A673 (cell line): ENCODE data around the gene FMN2. TPM values are rescaled to one million over a fixed set of nuclear protein-coding genes. Genes with fewer than 3 reads are reported as not detected.

ENCODE experiments used
- BruUV-seq: library from RNA; stranded (reverse); fragments of 400-500 nt; replicated peaks from 2 replicates; lab custom pipeline; 2021; lab: Mats Ljungman, UMichigan
- CTCF ChIA-PET: fragments of 300-600 bp; sonication (Branson Sonifier 250); formaldehyde crosslinking; loops from one replicate; lab custom pipeline; 2022; ENCODE audit warnings: antibody characterized with exemption; lab: Charles Lee
- POLR2A ChIA-PET: fragments of 300-600 bp; sonication (Branson Sonifier 250); formaldehyde crosslinking; loops from one replicate; lab custom pipeline; 2022; ENCODE audit warnings: antibody characterized with exemption; ENCODE audit not compliant: low non-redundant PET; lab: Charles Lee
- DNase-seq: peaks from one replicate; pipeline ENCODE4 v3.0.0-alpha.2; 2015; ENCODE audit warnings: low spot score
- H3K27ac ChIP-seq: fragments of 200-600 bp; sonication (generic); 2 replicates; pipeline ENCODE4 v1.5.1; 2016; ENCODE audit warnings: mixed run types, low read depth, mild to moderate bottlenecking, mixed read lengths, antibody characterized with exemption, low read length; ENCODE audit not compliant: poor library complexity, severe bottlenecking
- H3K27me3 ChIP-seq: fragments of 200-600 bp; sonication (generic); replicated peaks from 2 replicates; pipeline ENCODE4 v1.6.1; 2017; ENCODE audit warnings: mixed run types, low read depth, mild to moderate bottlenecking, mixed read lengths, antibody characterized with exemption, low read length; ENCODE audit not compliant: insufficient read depth, poor library complexity
- H3K36me3 ChIP-seq: fragments of 200-600 bp; sonication (generic); 2 replicates; pipeline ENCODE4 v1.6.1; 2016; ENCODE audit warnings: mixed run types, mild to moderate bottlenecking, mixed read lengths, antibody characterized with exemption, low read length; ENCODE audit not compliant: insufficient read depth, poor library complexity, severe bottlenecking
- H3K4me1 ChIP-seq: fragments of 200-600 bp; sonication (generic); 2 replicates; pipeline ENCODE4 v1.6.1; 2017; ENCODE audit warnings: mixed run types, mild to moderate bottlenecking, mixed read lengths, antibody characterized with exemption, low read length; ENCODE audit not compliant: insufficient read depth, poor library complexity, severe bottlenecking
- H3K4me3 ChIP-seq: fragments of 200-600 bp; sonication (generic); 2 replicates; pipeline ENCODE4 v1.5.1; 2016; ENCODE audit warnings: low read depth, mixed run types, mild to moderate bottlenecking, mixed read lengths, low read length; ENCODE audit not compliant: poor library complexity, severe bottlenecking
- H3K9me3 ChIP-seq: fragments of 200-600 bp; sonication (generic); 2 replicates; pipeline ENCODE4 v1.6.1; 2016; ENCODE audit warnings: mixed run types, low read depth, mild to moderate bottlenecking, mixed read lengths, antibody characterized with exemption, low read length; ENCODE audit not compliant: poor library complexity, severe bottlenecking
- EZH2 ChIP-seq: fragments of 200-600 bp; sonication (generic); IDR thresholded peaks from 2 replicates; pipeline ENCODE4 v1.6.1; 2017; ENCODE audit warnings: borderline replicate concordance, low read depth, mild to moderate bottlenecking, mixed read lengths, antibody characterized with exemption, low read length; ENCODE audit not compliant: poor library complexity, severe bottlenecking
- intact Hi-C: fragments of 100-400 bp; cut with micrococcal nuclease; formaldehyde crosslinking; loops from one replicate; pipeline ENCODE4 v1.10.0; 2022; ENCODE audit not compliant: unreplicated experiment
- total RNA-seq: library from RNA; stranded (reverse); gene quantifications from 2 replicates; pipeline ENCODE4 v1.2.3, GENCODE V29; 2021
- TF ChIP-seq, protein P1 (sequence below): fragments of 300-800, 200-600 bp; sonication (generic); conservative IDR thresholded peaks from 2 replicates; pipeline ENCODE4 v1.5.1; 2017; ENCODE audit warnings: low read depth, mild to moderate bottlenecking, antibody characterized with exemption, low read length, moderate library complexity, mixed read lengths

Gene FMN2
- total RNA-seq, 1 experiment from 2014 or later, result not detected

DNA sequence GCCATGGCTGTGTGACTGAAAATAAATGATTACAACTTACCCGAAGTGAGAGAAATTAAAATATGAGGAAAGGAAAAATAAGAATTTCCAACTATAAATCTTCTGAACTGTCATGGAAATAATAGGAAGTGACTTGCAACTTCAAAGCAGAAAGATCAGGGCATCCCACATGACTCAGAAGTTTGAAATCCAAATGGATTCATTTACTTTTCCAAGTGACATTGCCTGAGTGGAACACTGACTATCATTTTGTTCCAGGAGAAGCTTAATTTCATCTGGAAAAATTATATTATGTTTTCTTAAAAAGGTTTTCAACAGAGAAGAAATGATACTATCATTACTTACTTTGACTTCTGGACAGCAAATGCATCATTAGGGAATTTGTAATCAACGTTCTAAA lies 409.4 kb downstream of the FMN2 start:
- Histone ChIP-seq H3K4me1 (no peaks in the 10 kb centered on the region), H3K9me3 (no peaks in the 10 kb centered on the region), H3K27me3 (peaks cover 15% of the 10 kb centered on the region), H3K27ac (no peak overlapping the region), H3K4me3 (no peak overlapping the region), H3K36me3 (no peaks in the 10 kb centered on the region)
- CTCF ChIA-PET, result no interaction called here
- DNase-seq, result no peak
- intact Hi-C loops, result no loop called here
- BruUV-seq, result no TSS peak
- POLR2A ChIA-PET, result no interaction called here
- TF ChIP-seq, protein P1, sequence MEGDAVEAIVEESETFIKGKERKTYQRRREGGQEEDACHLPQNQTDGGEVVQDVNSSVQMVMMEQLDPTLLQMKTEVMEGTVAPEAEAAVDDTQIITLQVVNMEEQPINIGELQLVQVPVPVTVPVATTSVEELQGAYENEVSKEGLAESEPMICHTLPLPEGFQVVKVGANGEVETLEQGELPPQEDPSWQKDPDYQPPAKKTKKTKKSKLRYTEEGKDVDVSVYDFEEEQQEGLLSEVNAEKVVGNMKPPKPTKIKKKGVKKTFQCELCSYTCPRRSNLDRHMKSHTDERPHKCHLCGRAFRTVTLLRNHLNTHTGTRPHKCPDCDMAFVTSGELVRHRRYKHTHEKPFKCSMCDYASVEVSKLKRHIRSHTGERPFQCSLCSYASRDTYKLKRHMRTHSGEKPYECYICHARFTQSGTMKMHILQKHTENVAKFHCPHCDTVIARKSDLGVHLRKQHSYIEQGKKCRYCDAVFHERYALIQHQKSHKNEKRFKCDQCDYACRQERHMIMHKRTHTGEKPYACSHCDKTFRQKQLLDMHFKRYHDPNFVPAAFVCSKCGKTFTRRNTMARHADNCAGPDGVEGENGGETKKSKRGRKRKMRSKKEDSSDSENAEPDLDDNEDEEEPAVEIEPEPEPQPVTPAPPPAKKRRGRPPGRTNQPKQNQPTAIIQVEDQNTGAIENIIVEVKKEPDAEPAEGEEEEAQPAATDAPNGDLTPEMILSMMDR, result no peak
- TF ChIP-seq EZH2, result no peak

DNA sequence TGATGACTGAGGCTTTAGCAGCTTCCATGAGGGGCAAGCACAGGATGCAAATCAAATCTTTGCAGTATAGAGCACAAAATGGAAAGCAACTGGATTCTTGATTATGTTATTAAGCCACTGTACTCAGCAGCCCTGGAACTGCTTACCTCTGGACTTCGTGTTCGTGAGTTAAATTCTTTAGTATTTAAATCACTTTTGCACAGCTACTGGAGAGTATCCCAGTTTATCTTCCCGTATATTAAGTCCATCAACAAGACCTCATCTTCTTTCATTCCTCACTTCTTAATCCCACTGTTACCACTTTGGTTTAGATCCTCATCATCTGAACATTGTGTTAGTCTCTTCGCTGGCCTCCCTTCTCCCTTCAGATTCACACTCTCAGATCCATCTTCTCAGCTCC lies 411.4 kb downstream of the FMN2 start:
- H3K36me3 ChIP-seq, result no peaks in the 10 kb centered on the region
- ChIA-PET CTCF (no interaction called here), POLR2A (no interaction called here)
- intact Hi-C loops, result no loop called here
- no peak for DNase-seq
- H3K27ac ChIP-seq, result no peak overlapping the region
- H3K9me3 ChIP-seq, result no peaks in the 10 kb centered on the region
- H3K4me1 ChIP-seq, result no peaks in the 10 kb centered on the region
- H3K4me3 ChIP-seq, result no peak overlapping the region
- H3K27me3 ChIP-seq, result peaks cover 24% of the 10 kb centered on the region
- BruUV-seq, result no TSS peak
- no peak for TF ChIP-seq EZH2
- TF ChIP-seq, protein P1, result no peak

DNA sequence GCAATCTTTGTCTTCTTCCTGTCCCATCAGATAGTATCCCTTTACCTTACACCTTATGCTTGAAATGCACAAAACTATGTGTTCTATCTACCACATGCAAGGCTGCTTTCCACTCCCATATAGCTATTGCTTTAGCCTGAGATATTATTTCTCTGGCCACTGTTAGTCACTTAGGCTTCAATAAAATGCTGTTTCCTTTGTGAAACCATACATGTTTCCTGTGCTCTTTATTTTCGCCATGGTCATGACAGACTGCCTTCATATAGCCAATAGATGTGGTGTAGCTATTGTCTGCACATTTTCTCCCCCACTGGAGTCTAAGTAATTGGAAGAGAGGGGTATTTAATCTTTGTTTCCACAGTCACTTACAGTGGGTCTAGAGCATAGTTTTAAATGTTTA lies 411.9 kb downstream of the FMN2 start:
- DNase-seq, result no peak
- TF ChIP-seq, protein P1, result no peak
- TF ChIP-seq EZH2, result no peak
- H3K36me3 ChIP-seq, result no peaks in the 10 kb centered on the region
- BruUV-seq, result no TSS peak
- H3K4me1 ChIP-seq, result no peaks in the 10 kb centered on the region
- intact Hi-C loops, result no loop called here
- POLR2A ChIA-PET, result no interaction called here
- H3K9me3 ChIP-seq, result no peaks in the 10 kb centered on the region
- CTCF ChIA-PET, result no interaction called here
- peaks cover 24% of the 10 kb centered on the region for H3K27me3 ChIP-seq
- H3K27ac ChIP-seq, result no peak overlapping the region
- H3K4me3 ChIP-seq, result no peak overlapping the region
